Glutamatergic neuron (in vitro differentiated cells): ENCODE data around the gene APOL6. TPM values are rescaled to one million over a fixed set of nuclear protein-coding genes. Genes with fewer than 3 reads are reported as not detected.
"Not testable (repeated sequence)": the region's sequence is repeated elsewhere in the genome, so short reads cannot be mapped to it uniquely, and the experiment has no call there.

Experiments
- DNase-seq: peaks from one replicate; pipeline ENCODE4 v3.0.0; 2022
- H3K27ac Mint-ChIP-seq: one replicate; pipeline ENCODE4 v1.8.0; 2020; ENCODE audit warnings: mild to moderate bottlenecking, mixed read lengths, inconsistent platforms; ENCODE audit not compliant: unreplicated experiment
- H3K27me3 Mint-ChIP-seq: one replicate; pipeline ENCODE4 v1.8.0; 2020; ENCODE audit warnings: mild to moderate bottlenecking, moderate library complexity, mixed read lengths, inconsistent platforms; ENCODE audit not compliant: unreplicated experiment
- H3K36me3 Mint-ChIP-seq: one replicate; pipeline ENCODE4 v1.8.0; 2020; ENCODE audit warnings: mild to moderate bottlenecking, mixed read lengths, inconsistent platforms; ENCODE audit not compliant: unreplicated experiment
- H3K4me1 Mint-ChIP-seq: one replicate; pipeline ENCODE4 v1.8.0; 2020; ENCODE audit warnings: mild to moderate bottlenecking, low read depth, mixed read lengths, inconsistent platforms; ENCODE audit not compliant: unreplicated experiment
- H3K4me3 Mint-ChIP-seq: one replicate; pipeline ENCODE4 v1.8.0; 2020; ENCODE audit warnings: mild to moderate bottlenecking, mixed read lengths, inconsistent platforms; ENCODE audit not compliant: unreplicated experiment
- H3K9me3 Mint-ChIP-seq: one replicate; pipeline ENCODE4 v1.8.0; 2020; ENCODE audit warnings: mild to moderate bottlenecking, moderate library complexity, mixed read lengths, inconsistent platforms; ENCODE audit not compliant: unreplicated experiment
- CTCF ChIP-seq: fragments of 200-600 bp; sonication (generic); IDR thresholded peaks from one replicate; pipeline ENCODE4 v1.5.0; 2021; ENCODE audit not compliant: partially characterized antibody, unreplicated experiment
- total RNA-seq: library from RNA; stranded (reverse); fragmentation: NEBNext Ultra II Directional; extraction: Animal tissue kit (Norgen Biotek cat#: 25700); gene quantifications from one replicate; pipeline ENCODE4 v1.2.1, GENCODE V29; 2021; ENCODE audit not compliant: unreplicated experiment

The APOL6 gene
- total RNA-seq, 1 donor from 2014 or later = not detected

GRCh38 chr22:35677460-35678187 is 29.4 kb downstream of the APOL6 start:
- TF ChIP-seq CTCF = no peak
- no peak for DNase-seq
- no peak overlapping the region for H3K27ac Mint-ChIP-seq
- peaks cover 5% of the 10 kb centered on the region for H3K9me3 Mint-ChIP-seq
- H3K27me3 Mint-ChIP-seq = no peaks in the 10 kb centered on the region
- H3K36me3 Mint-ChIP-seq = peaks cover 5% of the 10 kb centered on the region
- no peak overlapping the region for H3K4me3 Mint-ChIP-seq
- H3K4me1 Mint-ChIP-seq = no peaks in the 10 kb centered on the region

- Mint-ChIP-seq H3K4me1 (no peaks in the 10 kb centered on the region), H3K27me3 (no peaks in the 10 kb centered on the region), H3K27ac (no peak overlapping the region), H3K36me3 (peaks cover 5% of the 10 kb centered on the region), H3K9me3 (peaks cover 5% of the 10 kb centered on the region), H3K4me3 (no peak overlapping the region)
- no peak for TF ChIP-seq CTCF
- no peak for DNase-seq
Observed at GRCh38 chr22:35678836-35679235, 30.6 kb downstream of the APOL6 start.

DNA sequence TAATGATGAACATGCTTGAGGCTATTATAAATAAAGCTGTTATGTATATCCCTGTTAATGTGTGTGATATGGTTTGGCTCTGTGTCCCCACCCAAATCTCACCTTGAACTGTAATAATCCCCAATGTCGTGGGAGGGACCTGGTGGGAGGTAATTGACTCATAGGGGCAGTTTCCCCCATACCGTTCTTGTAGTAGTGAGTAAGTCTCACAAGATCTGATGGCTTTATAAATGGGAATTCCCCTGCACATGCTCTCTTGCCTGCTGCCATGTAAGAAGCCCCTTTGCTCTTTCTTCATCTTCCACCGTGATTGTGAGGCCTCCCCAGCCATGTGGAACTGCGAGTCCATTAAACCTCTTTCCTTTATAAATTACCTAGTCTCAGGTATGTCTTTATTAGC is 31.2 kb downstream of the APOL6 start:
- not testable (repeated sequence) for H3K4me3 Mint-ChIP-seq, H3K36me3 Mint-ChIP-seq, H3K27ac Mint-ChIP-seq, H3K4me1 Mint-ChIP-seq, DNase-seq, H3K27me3 Mint-ChIP-seq, H3K9me3 Mint-ChIP-seq

- Mint-ChIP-seq H3K36me3 (no peaks in the 10 kb centered on the region), H3K4me3 (no peak overlapping the region), H3K27ac (no peak overlapping the region), H3K27me3 (no peaks in the 10 kb centered on the region), H3K4me1 (no peaks in the 10 kb centered on the region), H3K9me3 (peaks cover 2% of the 10 kb centered on the region)
- TF ChIP-seq CTCF = no peak
- DNase-seq = no peak
Observed at GRCh38 chr22:35681454-35682052, 33.3 kb downstream of the APOL6 start.

GRCh38 chr22:35683560-35683959 is 35.3 kb downstream of the APOL6 start:
- Mint-ChIP-seq H3K4me3 (no peak overlapping the region), H3K36me3 (no peaks in the 10 kb centered on the region), H3K27me3 (no peaks in the 10 kb centered on the region), H3K9me3 (peaks cover 2% of the 10 kb centered on the region), H3K27ac (no peak overlapping the region), H3K4me1 (no peaks in the 10 kb centered on the region)
- no peak for DNase-seq
- no peak for TF ChIP-seq CTCF
